Fibroblast of lung (primary cell): ENCODE results near the gene LCA5. TPM values are rescaled to one million over a fixed set of nuclear protein-coding genes. Genes with fewer than 3 reads are reported as not detected.
A peak's percentile ranks its signal among the peaks of the same experiment; 100 is the strongest.

Source experiments
- DNase-seq, 2 donors: peaks; one replicate each; pipeline versions ENCODE4 v3.0.0 to v3.0.0-alpha.2; 2010; ENCODE audit warnings: low read depth in 2 of 2
- H2AFZ ChIP-seq: 2 replicates; pipeline ENCODE4 v1.5.1; 2012; ENCODE audit warnings: low read length, control low read depth, inconsistent platforms
- H3K27ac ChIP-seq: 2 replicates; pipeline ENCODE4 v1.5.1; 2011; ENCODE audit warnings: low read length, control low read depth; ENCODE audit not compliant: insufficient read depth
- H3K27me3 ChIP-seq: 2 replicates; pipeline ENCODE4 v1.5.1; 2011; ENCODE audit warnings: mild to moderate bottlenecking, low read length; ENCODE audit not compliant: control insufficient read depth, insufficient read depth
- H3K36me3 ChIP-seq: 2 replicates; pipeline ENCODE4 v1.5.1; 2011; ENCODE audit warnings: low read length; ENCODE audit not compliant: control insufficient read depth, insufficient read depth
- H3K4me1 ChIP-seq: 2 replicates; pipeline ENCODE4 v1.5.1; 2011; ENCODE audit warnings: low read length; ENCODE audit not compliant: control insufficient read depth, insufficient read depth; ENCODE audit errors: extremely low read depth
- H3K4me2 ChIP-seq: 2 replicates; pipeline ENCODE4 v1.5.1; 2011; ENCODE audit warnings: low read length, control low read depth; ENCODE audit not compliant: insufficient read depth; ENCODE audit errors: extremely low read depth
- H3K4me3 ChIP-seq, 4 experiments: fragments of 200-600 bp in 1 of 4; sonication (generic) in 1 of 4; replicated peaks in 1 of 4; 2 replicates each; pipeline ENCODE4 v1.5.1; 2011 to 2016; ENCODE audit warnings: low read length in 4 of 4, low read depth in 3 of 4, mild to moderate bottlenecking in 3 of 4, control low read depth in 2 of 4, inconsistent platforms in 1 of 4, mixed read lengths in 1 of 4; ENCODE audit not compliant: insufficient read depth in 1 of 4; ENCODE audit errors: control extremely low read depth in 1 of 4
- H3K79me2 ChIP-seq: 2 replicates; pipeline ENCODE4 v1.5.1; 2012; ENCODE audit warnings: mild to moderate bottlenecking, low read length, inconsistent platforms; ENCODE audit not compliant: control insufficient read depth, insufficient read depth
- H3K9ac ChIP-seq: 2 replicates; pipeline ENCODE4 v1.5.1; 2011; ENCODE audit warnings: mild to moderate bottlenecking, low read length, control low read depth; ENCODE audit not compliant: insufficient read depth
- H3K9me3 ChIP-seq: 2 replicates; pipeline ENCODE4 v1.5.1; 2012; ENCODE audit warnings: low read depth, low read length; ENCODE audit not compliant: control insufficient read depth, insufficient read depth
- H4K20me1 ChIP-seq: 2 replicates; pipeline ENCODE4 v1.5.1; 2011; ENCODE audit warnings: low read length; ENCODE audit not compliant: control insufficient read depth, insufficient read depth; ENCODE audit errors: extremely low read depth
- EZH2 ChIP-seq: IDR thresholded peaks from 2 replicates; pipeline ENCODE4 v1.5.1; 2012; ENCODE audit warnings: low read length, control low read depth, mild to moderate bottlenecking; ENCODE audit errors: missing control alignments
- polyA plus RNA-seq, 2 donors: library from polyadenylated mRNA; depleted of rRNA in 1 of 2; stranded (reverse) in 1 of 2; unstranded in 1 of 2; fragments of >200 nt; gene quantifications; 2 replicates each; pipeline ENCODE4 v1.2.1, GENCODE V29; 2011 to 2012; ENCODE audit warnings: missing spikeins in 1 of 2
- total RNA-seq: library from RNA; depleted of rRNA; stranded (reverse); fragments of >200 nt; gene quantifications from 2 replicates; pipeline ENCODE4 v1.2.1, GENCODE V29; 2014
- TF ChIP-seq, protein P1 (sequence below), 2 donors: IDR thresholded peaks in 1 of 2; conservative IDR thresholded peaks in 1 of 2; 1 replicate in 1 of 2; 2 replicates in 1 of 2; pipeline ENCODE4 v1.5.1; 2011 to 2012; ENCODE audit warnings: low read length in 2 of 2, control low read depth in 1 of 2, inconsistent platforms in 1 of 2, low read depth in 1 of 2, mild to moderate bottlenecking in 1 of 2

The LCA5 gene
- total and polyA plus RNA-seq, 2 donors (not counting 1 experiment from before 2014, with no cell fraction given), result 3.3 to 7.8 TPM

DNA sequence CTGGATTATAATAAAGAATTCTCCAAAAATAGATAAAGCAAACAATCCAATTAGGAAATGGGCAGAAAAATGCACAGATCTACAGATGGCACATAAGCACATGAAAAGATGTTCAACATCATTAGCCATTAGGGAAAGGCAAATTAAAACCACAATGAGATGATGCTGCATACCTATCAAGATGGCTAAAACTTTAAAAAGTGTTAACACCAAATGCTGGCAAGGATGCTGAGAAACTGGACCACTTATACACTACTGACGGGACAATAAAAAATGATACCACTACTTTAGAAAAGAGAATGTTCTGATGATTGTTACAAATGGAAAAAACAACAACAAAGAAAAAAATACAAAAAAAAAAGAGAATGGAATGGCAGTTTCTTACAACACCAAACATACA, 26.5 kb downstream of the LCA5 start:
- H3K4me1 ChIP-seq, result no peaks in the 10 kb centered on the region
- H3K27ac ChIP-seq, result no peak overlapping the region
- H3K9me3 ChIP-seq, result no peaks in the 10 kb centered on the region
- H3K4me2 ChIP-seq, result no peak overlapping the region
- H3K36me3 ChIP-seq, result no peaks in the 10 kb centered on the region
- no peak overlapping the region for H3K4me3 ChIP-seq
- DNase-seq, result no peak
- H3K9ac ChIP-seq, result no peak overlapping the region
- no peak overlapping the region for H2AFZ ChIP-seq
- H4K20me1 ChIP-seq, result no peaks in the 10 kb centered on the region
- TF ChIP-seq EZH2, result no peak
- TF ChIP-seq, protein P1, sequence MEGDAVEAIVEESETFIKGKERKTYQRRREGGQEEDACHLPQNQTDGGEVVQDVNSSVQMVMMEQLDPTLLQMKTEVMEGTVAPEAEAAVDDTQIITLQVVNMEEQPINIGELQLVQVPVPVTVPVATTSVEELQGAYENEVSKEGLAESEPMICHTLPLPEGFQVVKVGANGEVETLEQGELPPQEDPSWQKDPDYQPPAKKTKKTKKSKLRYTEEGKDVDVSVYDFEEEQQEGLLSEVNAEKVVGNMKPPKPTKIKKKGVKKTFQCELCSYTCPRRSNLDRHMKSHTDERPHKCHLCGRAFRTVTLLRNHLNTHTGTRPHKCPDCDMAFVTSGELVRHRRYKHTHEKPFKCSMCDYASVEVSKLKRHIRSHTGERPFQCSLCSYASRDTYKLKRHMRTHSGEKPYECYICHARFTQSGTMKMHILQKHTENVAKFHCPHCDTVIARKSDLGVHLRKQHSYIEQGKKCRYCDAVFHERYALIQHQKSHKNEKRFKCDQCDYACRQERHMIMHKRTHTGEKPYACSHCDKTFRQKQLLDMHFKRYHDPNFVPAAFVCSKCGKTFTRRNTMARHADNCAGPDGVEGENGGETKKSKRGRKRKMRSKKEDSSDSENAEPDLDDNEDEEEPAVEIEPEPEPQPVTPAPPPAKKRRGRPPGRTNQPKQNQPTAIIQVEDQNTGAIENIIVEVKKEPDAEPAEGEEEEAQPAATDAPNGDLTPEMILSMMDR (conservative IDR thresholded peaks at IDR 0.05 in 1 of 2, IDR thresholded peaks at IDR 0.05 in 1 of 2; ENCODE audit: low read depth in 1 of 2, low read length in 2 of 2), result no peak
- no peaks in the 10 kb centered on the region for H3K27me3 ChIP-seq
- no peaks in the 10 kb centered on the region for H3K79me2 ChIP-seq

DNA sequence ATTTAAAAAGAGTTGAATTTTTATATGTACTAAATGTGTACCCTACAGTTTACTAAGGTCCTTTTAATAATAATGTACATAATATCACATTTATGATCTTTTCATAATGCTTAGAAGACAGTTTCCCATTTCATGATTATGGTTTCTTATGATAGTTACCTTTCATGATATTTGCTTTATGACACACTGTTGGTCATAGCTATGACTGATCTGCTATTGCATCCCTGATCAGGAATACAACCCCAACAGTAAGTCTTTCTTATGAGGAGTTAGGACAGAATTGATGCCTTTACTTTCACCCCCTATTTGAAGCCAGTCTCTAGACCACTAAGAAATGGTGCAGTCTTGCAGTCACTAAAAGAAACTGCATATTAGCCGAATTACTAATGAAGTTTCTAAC, 31.0 kb downstream of the LCA5 start:
- Histone ChIP-seq H3K79me2 (no peaks in the 10 kb centered on the region), H3K9ac (no peak overlapping the region), H3K27ac (no peak overlapping the region), H3K36me3 (no peaks in the 10 kb centered on the region), H3K4me3 (no peak overlapping the region), H3K9me3 (no peaks in the 10 kb centered on the region), H2AFZ (no peak overlapping the region), H3K4me2 (no peak overlapping the region), H4K20me1 (no peaks in the 10 kb centered on the region), H3K4me1 (no peaks in the 10 kb centered on the region), H3K27me3 (no peaks in the 10 kb centered on the region)
- TF ChIP-seq EZH2, result no peak
- TF ChIP-seq, protein P1 (conservative IDR thresholded peaks at IDR 0.05 in 1 of 2, IDR thresholded peaks at IDR 0.05 in 1 of 2; ENCODE audit: low read depth in 1 of 2, low read length in 2 of 2), result no peak
- peak in 1 of 2 donors; percentile 7 for DNase-seq

DNA sequence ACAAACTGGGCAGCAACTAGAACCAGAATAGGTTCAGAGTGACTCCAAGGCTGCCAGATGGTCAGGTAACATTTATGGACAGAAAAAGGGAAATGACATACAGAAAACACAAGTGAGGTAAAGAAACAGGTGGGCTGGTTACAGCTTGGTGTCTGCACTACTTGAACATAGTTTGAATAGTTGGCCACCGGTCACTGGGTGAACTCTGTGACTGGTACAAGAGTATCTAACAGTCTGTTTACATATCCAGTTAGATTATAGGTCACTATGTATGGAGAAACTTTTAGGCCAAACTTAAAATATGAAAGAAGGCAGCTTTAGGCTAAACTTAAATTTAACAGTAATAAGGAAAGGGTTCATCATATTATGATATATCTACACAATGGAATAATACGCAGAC, 32.9 kb downstream of the LCA5 start:
- TF ChIP-seq, protein P1 (conservative IDR thresholded peaks at IDR 0.05 in 1 of 2, IDR thresholded peaks at IDR 0.05 in 1 of 2; ENCODE audit: low read depth in 1 of 2, low read length in 2 of 2), result no peak
- TF ChIP-seq EZH2, result no peak
- H3K4me3 ChIP-seq, result no peak overlapping the region
- no peaks in the 10 kb centered on the region for H3K9me3 ChIP-seq
- DNase-seq, result no peak
- no peaks in the 10 kb centered on the region for H3K36me3 ChIP-seq
- no peak overlapping the region for H2AFZ ChIP-seq
- H3K27me3 ChIP-seq, result no peaks in the 10 kb centered on the region
- no peak overlapping the region for H3K4me2 ChIP-seq
- no peak overlapping the region for H3K9ac ChIP-seq
- H4K20me1 ChIP-seq, result no peaks in the 10 kb centered on the region
- no peaks in the 10 kb centered on the region for H3K79me2 ChIP-seq
- H3K4me1 ChIP-seq, result no peaks in the 10 kb centered on the region
- H3K27ac ChIP-seq, result no peak overlapping the region
